Activated T-helper 1 cell treated with Interleukin-2 at 50 U/mL for 16 hours (primary cell): ENCODE results near the gene FAM13B.
"Not testable (repeated sequence)": the region's sequence is repeated elsewhere in the genome, so short reads cannot be mapped to it uniquely, and the experiment has no call there.

Experiments used
- DNase-seq: peaks from one replicate; pipeline ENCODE4 v3.0.0-alpha.2; 2020; ENCODE audit warnings: low read depth

The FAM13B gene

DNA sequence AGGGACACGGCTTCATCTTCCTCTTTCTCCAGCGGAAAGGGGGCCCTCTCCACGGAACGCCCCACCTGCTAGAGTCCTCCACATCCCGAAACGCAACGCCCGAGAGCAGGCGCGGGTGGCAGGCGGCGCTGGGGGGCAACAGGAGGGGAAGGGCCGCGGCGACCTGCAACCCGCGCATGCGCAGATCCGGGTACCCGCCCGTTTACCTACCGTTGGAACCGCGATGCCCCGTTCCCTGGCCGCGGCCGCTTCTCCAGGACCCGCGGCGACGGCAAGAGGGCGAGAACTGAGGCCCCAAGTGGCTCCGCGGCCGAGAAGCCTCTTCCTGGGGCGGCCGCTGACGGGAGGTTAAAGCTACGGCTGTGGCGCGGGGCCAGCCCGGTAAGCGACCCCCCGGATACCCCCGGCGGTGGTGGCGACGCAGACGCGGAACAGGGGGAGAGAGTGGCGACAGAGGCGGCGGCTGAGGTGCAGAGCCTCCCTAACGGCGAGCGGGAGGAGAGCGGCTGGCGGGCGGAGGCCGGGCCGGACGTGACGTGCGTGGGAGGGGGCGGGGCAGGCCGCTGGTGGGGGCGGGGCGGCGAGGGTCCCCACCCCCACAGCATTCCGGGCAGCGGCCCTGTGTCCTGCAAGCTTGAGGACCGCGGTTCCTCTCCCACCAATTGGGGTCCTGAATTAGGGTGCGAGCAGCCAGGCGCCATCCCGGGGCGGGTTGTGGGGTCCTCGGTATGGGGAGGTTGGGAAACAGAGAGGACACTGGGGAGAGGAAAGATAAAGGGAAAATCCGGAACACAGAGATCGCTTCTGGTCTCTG is at the start of gene FAM13B:
Gene FAM13B, minus strand, starts transcription at position 508 of the 814 bp plus-strand sequence. CDS start 13,968 bp downstream, outside the sequence.
- DNase-seq = peak; percentile 71

DNA sequence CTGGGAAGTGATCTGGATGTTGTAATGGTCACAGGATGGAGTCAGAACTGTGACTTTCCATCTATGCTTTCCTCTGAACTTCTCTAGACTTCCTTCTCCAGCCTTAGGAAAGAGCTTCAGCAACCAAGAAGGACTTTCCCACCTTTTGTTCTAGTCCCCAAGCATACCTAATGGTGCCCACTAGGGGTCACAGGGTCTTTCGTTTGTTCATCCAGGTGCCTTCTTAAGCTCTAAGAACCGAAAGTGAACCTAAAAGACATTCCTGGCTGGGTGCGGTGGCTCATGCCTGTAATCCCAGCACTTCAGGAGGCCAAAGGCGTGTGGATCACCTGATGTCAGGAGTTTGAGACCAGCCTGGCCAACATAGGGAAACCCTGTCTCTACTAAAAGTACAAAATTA is 49.2 kb upstream of the FAM13B start:
- DNase-seq = no peak

GRCh38 chr5:138078006-138078643 is 45.2 kb upstream of the FAM13B start:
- no peak for DNase-seq

DNA sequence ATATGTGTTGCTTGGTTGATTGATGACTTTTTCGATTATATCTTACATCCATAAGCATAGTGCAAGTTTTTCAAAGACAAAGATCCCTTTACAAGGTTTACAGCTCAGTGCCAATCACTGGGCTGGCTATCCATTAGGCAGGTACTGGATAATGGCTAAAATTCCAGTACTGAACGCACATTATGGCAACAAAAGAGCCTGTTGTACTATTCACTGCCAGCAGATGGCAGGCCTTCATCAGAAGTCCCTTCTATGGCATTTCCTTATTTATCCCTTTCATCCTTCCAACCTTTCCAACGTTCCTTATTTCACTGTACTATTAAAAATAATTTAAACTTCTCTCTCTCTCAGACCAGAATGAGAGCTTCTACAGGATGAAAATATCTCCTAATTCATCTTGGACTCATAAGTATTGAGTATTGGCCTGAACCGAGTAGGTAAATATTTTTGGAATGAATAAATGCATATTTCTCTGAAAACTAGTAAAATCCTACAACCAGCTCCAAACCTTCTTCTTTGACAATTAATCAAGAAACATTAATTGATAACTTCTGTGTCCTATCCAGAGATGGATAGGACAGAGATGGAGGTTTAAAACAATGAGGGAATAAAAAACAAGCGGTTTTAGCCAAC is 44.3 kb upstream of the FAM13B start:
- no peak for DNase-seq

GRCh38 chr5:138070026-138070425 is 37.1 kb upstream of the FAM13B start:
- not testable (repeated sequence) for DNase-seq

DNA sequence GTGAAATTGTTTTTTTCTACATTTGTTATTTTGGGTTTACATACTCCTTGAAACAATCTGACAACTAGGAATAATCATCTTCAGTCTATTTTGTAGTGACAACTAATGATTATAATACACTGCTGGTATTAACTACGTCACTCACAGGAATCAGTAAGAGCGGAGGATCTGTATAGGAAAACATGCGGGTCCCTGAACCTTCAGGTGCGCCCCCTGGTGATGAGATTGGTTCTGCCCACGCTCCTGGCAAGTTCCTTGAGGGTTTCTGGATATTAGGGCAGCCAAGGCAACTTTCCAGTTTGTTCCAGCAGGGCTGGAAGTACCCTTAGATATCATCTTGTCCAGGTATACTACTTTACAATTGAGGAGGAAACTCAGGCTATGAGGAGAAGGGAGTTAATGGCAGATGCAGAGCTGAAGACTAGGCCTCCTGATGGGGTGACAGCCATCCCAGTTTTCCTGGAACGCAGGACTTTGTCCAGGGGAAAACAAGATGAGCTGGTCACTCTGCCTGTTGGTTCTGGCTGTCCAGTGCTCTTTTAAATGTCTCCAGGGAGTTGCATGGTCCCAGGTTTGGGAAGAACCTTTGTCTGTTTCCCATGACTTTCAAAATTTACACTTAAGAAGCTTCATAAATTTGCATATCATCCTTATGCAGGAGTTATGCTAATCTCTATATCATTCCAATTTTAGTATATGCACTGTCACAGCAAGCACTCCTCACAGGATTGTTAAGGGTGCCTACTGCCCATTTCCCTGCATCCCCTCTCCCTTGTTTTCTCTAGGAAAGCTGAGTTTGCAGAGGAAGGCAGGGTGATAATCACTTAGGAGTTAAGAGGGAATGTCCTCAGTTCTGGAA is 36.1 kb upstream of the FAM13B start:
- peak; percentile 37 for DNase-seq

GRCh38 chr5:138067945-138068344 is 35.1 kb upstream of the FAM13B start:
- DNase-seq = no peak

DNA sequence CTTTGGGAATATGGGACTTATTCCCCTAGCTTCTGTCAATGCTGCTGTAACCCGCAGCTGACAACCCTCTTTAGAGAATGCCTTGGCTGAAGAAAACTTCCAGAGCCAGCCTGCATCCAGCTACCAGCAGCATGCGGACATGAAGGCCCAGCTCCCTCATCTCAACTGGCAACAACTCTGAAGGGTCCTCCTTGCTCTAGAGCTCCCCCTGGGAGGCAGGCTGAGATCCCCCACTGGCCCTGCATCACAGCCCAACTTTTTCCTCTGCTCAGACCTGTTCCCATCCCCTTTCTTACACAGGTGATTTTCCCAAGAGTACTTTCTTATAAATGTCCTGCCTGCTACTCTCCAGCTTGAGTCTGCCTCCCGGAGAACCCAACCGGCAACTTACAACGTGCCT is 32.2 kb upstream of the FAM13B start:
- no peak for DNase-seq

- DNase-seq = no peak
Observed at GRCh38 chr5:138064526-138064925, 31.6 kb upstream of the FAM13B start.

DNA sequence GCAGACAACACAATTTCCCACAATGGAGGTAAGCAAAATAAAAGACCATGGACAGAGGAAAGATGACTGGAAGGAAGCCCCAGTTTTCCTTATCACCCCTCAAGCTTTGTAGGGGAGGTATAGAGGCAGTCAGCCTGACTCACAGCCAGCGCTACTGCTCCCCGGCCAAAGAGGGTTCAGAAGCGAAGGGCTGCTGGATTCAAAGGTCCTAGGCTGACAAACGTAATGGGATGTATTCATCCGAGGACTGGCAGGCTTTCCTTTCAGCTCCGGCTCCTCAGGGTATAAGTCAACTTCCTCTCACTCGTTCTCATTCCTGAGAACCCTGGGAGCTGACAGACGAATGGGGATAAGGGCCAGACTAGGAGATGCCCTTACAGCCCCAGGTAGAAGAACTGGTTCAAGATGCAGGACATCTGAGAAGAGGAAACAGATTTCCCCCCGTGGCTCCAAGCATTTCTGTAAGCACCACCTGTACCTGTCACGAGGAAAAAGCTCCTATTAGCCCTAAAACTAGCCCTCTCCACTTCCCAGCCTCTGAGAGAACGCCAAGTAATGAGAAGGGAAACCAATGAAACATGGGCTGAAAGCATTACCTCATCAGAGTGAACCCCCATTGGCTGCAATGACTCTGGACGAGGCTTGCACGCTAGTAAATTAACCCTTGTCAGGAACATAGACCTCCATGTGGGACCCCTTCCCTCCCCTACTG is 22.1 kb upstream of the FAM13B start:
- no peak for DNase-seq

DNA sequence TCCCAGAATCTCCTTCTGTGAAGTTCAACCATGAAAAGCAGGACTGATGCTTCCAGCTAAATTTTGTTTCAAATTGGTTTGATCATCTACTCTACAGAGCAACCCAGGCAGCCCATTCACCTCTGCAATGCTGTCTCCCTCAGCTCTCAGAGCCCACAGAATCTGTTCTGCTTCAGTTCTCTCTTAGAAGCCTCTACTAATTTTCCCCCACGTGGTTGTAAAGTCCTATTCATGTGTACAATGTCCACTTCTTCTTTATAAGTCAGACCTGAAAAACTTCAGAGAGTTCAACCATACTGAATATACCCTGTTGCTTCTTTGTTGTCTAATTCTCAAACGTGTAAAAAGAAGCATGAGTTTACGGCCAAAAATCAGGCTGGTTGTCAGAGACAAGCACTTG is 21.3 kb upstream of the FAM13B start:
- no peak for DNase-seq

- no peak for DNase-seq
Observed at GRCh38 chr5:138053554-138053953, 20.7 kb upstream of the FAM13B start.

- not testable (repeated sequence) for DNase-seq
Observed at GRCh38 chr5:138052718-138053117, 19.8 kb upstream of the FAM13B start.

- no peak for DNase-seq
Observed at GRCh38 chr5:138051441-138052296, 18.8 kb upstream of the FAM13B start.

GRCh38 chr5:138045283-138045682 is 12.4 kb upstream of the FAM13B start:
- not testable (repeated sequence) for DNase-seq

DNA sequence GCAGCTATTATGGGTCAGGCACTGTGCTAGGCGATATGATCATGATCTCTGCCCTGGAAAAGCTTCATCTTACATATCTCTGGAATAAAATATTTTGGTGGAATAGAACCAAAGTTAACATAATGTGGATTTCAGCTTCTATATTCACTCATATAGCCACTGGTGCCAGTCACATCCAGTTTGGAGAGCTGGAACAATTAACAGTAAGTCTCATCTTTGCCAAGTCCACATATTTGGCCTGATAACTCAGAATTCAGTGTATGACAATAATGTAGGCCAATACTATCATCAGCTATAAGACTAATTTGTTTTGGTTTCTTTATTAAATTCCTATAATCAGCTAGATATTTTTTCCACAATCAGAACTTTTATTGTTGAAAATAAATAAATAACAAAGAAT is 5.9 kb upstream of the FAM13B start:
- no peak for DNase-seq

DNA sequence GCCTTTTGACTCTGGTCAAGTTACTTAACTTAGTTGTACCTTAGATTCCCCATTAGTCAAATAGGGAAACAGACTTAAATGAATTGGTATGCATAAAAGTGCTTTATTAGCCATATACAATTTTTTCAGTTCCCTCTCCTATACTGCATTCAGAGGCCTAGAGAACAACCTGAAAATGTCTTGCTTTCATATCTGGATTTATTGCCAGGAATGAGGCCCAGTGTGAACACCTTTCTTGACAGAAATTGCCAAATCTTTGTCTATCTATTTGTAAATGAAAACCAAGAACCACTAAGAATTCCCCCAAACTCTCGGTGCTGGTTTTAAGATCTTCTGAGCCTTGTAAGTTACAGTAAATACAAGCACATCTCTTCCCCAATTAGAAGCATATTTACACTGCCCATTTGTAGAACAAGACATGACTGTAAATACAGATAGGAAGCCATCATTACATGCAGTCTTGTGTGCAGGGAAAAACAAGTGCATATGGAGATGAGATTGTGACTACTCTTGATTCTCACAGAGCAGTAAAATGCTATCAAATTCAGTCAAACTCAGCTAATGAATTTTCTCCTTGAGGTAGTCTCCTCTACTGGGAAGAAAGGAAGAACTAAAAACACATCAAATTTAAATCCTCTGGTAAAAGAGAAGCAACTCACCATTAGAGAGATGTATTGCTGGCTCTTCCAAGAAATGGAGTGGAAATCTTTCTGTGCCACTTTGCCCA is 5.2 kb upstream of the FAM13B start:
- no peak for DNase-seq

DNA sequence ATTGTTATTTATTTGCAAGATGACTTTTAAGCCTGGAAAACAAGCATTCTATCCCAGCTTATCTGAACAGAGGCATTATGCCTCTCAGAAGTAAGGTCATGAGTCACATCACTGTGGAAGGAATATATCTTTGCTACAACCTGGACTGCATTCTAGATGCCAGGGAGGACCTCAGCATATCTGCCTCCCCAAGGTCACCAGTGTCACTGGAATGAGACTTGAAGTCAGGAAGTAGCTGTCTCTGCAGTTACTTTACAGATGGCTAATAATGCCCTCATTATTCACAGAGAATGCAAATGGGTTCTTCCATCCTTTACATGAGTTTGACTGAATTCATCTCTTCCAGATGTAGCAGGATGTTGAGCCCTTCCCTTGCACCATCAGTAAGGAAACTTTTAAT is 4.4 kb upstream of the FAM13B start:
- no peak for DNase-seq

DNA sequence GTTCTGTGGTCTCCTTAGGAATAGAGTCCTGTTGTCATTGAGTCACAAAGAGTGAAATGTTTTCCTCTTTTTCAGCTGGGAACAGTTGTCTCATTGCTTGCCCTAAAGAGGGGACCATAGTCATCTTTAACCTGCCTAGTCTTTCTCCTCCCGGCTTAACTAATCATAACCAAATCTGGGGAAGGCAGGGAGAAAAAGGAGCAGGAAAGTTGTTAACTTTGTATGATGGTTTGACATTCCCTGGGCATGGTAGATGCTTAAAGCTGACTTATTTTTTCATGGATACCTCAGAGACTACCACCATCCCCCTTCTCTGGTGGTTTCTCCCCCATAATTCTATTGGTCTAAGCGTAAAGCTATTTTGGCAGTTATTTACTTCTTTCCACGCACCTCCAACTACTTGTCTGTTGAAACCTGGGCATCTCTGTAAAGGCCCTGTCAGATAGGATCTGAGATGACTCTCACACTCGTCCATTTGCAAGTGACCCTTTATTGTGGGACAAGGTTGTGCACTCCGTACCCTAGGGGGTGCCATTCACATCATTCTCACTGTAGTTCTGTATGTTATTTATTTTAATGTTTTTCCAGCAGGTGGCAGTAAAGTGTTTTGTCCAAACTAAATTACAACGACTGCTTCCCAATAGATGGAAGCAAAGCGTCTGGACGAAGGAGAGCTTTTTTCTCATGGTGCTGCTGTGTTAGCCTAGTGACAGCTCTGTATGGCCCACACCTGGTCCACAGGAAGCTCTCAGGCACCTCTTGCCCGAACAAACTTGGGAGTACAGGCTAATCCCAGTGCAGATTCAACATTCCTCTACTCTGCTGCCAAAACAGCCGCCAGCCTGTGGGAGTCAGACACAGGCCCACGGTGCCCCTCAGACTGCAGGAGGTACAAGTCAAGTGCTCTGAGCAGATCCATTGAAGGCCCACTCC is 3.0 kb upstream of the FAM13B start:
- peak; percentile 25 for DNase-seq
